ENCODE measurements around the gene GABBR1. TPM values are rescaled to one million over a fixed set of nuclear protein-coding genes. Genes with fewer than 3 reads are reported as not detected.
A peak's percentile ranks its signal among the peaks of the same experiment; 100 is the strongest.

GABBR1 gene
- total and polyA plus RNA-seq, 2 of the 13 experiments (the other 11 are each of a cell fraction or from before 2014, with no cell fraction given), result 0.07 to 0.37 TPM

DNA sequence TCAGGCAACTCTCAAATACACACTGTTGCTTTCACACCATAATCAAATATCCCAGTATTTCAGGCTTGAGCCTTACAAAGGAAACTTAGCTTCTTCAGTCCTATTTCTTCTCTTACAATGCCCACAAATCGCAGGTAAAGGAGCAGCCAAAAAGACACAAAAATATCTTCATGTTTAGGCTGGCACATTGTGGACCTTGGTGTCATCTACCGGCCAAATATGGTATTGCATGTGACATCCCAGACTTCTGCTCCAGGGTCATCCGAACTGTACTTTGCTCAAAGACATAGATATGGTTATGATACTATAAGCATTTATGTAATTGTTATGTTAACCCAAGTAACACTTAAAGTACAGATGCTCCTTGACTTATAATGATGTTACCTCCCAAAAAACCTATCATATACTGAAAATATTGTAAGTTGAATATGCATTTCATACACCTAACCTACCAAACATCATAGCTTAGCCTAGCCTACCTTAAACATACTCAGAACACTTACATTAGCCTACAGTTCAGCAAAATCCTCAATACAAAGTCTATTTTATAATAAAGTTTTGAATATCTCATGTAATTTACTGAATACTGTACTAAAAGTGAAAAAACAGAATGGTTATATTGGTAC lies 43.4 kb downstream of the GABBR1 start (continued):
- TF ChIP-seq, protein P1, sequence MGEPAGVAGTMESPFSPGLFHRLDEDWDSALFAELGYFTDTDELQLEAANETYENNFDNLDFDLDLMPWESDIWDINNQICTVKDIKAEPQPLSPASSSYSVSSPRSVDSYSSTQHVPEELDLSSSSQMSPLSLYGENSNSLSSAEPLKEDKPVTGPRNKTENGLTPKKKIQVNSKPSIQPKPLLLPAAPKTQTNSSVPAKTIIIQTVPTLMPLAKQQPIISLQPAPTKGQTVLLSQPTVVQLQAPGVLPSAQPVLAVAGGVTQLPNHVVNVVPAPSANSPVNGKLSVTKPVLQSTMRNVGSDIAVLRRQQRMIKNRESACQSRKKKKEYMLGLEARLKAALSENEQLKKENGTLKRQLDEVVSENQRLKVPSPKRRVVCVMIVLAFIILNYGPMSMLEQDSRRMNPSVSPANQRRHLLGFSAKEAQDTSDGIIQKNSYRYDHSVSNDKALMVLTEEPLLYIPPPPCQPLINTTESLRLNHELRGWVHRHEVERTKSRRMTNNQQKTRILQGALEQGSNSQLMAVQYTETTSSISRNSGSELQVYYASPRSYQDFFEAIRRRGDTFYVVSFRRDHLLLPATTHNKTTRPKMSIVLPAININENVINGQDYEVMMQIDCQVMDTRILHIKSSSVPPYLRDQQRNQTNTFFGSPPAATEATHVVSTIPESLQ (CRISPR knock-in tag; conservative IDR thresholded peaks at IDR 0.05), result no peak
- TF ChIP-seq SIN3B (IDR thresholded peaks at IDR 0.05; ENCODE audit: low read length) (no peak), ATF7-NPFF (CRISPR knock-in tag; IDR thresholded peaks at IDR 0.05; ENCODE audit: low read depth) (no peak), MTF2 (CRISPR knock-in tag; IDR thresholded peaks at IDR 0.05; ENCODE audit: borderline replicate concordance) (0 out of 2 replicates have a peak, but pooled peaks have one; percentile 48), ESRRA (CRISPR knock-in tag; IDR thresholded peaks at IDR 0.05; ENCODE audit: low read depth) (no peak), NR1H2 (CRISPR knock-in tag; IDR thresholded peaks at IDR 0.05; ENCODE audit: borderline replicate concordance, low read depth) (no peak), ZKSCAN1 (IDR thresholded peaks at IDR 0.05; ENCODE audit: low read length) (0 out of 2 replicates have a peak, but pooled peaks have one; percentile 24), ZNF160 (CRISPR knock-in tag; IDR thresholded peaks at IDR 0.05) (no peak), ZNF567 (CRISPR knock-in tag; IDR thresholded peaks at IDR 0.05; ENCODE audit: borderline replicate concordance) (no peak)
- TF ChIP-seq, protein P2, sequence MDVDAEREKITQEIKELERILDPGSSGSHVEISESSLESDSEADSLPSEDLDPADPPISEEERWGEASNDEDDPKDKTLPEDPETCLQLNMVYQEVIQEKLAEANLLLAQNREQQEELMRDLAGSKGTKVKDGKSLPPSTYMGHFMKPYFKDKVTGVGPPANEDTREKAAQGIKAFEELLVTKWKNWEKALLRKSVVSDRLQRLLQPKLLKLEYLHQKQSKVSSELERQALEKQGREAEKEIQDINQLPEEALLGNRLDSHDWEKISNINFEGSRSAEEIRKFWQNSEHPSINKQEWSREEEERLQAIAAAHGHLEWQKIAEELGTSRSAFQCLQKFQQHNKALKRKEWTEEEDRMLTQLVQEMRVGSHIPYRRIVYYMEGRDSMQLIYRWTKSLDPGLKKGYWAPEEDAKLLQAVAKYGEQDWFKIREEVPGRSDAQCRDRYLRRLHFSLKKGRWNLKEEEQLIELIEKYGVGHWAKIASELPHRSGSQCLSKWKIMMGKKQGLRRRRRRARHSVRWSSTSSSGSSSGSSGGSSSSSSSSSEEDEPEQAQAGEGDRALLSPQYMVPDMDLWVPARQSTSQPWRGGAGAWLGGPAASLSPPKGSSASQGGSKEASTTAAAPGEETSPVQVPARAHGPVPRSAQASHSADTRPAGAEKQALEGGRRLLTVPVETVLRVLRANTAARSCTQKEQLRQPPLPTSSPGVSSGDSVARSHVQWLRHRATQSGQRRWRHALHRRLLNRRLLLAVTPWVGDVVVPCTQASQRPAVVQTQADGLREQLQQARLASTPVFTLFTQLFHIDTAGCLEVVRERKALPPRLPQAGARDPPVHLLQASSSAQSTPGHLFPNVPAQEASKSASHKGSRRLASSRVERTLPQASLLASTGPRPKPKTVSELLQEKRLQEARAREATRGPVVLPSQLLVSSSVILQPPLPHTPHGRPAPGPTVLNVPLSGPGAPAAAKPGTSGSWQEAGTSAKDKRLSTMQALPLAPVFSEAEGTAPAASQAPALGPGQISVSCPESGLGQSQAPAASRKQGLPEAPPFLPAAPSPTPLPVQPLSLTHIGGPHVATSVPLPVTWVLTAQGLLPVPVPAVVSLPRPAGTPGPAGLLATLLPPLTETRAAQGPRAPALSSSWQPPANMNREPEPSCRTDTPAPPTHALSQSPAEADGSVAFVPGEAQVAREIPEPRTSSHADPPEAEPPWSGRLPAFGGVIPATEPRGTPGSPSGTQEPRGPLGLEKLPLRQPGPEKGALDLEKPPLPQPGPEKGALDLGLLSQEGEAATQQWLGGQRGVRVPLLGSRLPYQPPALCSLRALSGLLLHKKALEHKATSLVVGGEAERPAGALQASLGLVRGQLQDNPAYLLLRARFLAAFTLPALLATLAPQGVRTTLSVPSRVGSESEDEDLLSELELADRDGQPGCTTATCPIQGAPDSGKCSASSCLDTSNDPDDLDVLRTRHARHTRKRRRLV (CRISPR knock-in tag; IDR thresholded peaks at IDR 0.05), result no peak
- TF ChIP-seq, protein P3, sequence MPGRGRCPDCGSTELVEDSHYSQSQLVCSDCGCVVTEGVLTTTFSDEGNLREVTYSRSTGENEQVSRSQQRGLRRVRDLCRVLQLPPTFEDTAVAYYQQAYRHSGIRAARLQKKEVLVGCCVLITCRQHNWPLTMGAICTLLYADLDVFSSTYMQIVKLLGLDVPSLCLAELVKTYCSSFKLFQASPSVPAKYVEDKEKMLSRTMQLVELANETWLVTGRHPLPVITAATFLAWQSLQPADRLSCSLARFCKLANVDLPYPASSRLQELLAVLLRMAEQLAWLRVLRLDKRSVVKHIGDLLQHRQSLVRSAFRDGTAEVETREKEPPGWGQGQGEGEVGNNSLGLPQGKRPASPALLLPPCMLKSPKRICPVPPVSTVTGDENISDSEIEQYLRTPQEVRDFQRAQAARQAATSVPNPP (CRISPR knock-in tag; IDR thresholded peaks at IDR 0.05), result no peak
- TF ChIP-seq, protein P4, sequence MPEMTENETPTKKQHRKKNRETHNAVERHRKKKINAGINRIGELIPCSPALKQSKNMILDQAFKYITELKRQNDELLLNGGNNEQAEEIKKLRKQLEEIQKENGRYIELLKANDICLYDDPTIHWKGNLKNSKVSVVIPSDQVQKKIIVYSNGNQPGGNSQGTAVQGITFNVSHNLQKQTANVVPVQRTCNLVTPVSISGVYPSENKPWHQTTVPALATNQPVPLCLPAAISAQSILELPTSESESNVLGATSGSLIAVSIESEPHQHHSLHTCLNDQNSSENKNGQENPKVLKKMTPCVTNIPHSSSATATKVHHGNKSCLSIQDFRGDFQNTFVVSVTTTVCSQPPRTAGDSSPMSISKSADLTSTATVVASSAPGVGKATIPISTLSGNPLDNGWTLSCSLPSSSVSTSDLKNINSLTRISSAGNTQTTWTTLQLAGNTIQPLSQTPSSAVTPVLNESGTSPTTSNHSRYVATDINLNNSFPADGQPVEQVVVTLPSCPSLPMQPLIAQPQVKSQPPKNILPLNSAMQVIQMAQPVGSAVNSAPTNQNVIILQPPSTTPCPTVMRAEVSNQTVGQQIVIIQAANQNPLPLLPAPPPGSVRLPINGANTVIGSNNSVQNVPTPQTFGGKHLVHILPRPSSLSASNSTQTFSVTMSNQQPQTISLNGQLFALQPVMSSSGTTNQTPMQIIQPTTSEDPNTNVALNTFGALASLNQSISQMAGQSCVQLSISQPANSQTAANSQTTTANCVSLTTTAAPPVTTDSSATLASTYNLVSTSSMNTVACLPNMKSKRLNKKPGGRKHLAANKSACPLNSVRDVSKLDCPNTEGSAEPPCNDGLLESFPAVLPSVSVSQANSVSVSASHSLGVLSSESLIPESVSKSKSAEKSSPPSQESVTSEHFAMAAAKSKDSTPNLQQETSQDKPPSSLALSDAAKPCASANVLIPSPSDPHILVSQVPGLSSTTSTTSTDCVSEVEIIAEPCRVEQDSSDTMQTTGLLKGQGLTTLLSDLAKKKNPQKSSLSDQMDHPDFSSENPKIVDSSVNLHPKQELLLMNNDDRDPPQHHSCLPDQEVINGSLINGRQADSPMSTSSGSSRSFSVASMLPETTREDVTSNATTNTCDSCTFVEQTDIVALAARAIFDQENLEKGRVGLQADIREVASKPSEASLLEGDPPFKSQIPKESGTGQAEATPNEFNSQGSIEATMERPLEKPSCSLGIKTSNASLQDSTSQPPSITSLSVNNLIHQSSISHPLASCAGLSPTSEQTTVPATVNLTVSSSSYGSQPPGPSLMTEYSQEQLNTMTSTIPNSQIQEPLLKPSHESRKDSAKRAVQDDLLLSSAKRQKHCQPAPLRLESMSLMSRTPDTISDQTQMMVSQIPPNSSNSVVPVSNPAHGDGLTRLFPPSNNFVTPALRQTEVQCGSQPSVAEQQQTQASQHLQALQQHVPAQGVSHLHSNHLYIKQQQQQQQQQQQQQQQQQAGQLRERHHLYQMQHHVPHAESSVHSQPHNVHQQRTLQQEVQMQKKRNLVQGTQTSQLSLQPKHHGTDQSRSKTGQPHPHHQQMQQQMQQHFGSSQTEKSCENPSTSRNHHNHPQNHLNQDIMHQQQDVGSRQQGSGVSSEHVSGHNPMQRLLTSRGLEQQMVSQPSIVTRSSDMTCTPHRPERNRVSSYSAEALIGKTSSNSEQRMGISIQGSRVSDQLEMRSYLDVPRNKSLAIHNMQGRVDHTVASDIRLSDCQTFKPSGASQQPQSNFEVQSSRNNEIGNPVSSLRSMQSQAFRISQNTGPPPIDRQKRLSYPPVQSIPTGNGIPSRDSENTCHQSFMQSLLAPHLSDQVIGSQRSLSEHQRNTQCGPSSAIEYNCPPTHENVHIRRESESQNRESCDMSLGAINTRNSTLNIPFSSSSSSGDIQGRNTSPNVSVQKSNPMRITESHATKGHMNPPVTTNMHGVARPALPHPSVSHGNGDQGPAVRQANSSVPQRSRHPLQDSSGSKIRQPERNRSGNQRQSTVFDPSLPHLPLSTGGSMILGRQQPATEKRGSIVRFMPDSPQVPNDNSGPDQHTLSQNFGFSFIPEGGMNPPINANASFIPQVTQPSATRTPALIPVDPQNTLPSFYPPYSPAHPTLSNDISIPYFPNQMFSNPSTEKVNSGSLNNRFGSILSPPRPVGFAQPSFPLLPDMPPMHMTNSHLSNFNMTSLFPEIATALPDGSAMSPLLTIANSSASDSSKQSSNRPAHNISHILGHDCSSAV (CRISPR knock-in tag; IDR thresholded peaks at IDR 0.05; ENCODE audit: borderline replicate concordance), result no peak
